Esophagus squamous epithelium (tissue), 5 donors: ENCODE results near the gene GSK3A. TPM values are rescaled to one million over a fixed set of nuclear protein-coding genes. Genes with fewer than 3 reads are reported as not detected.

Experiments used
- DNase-seq: peaks from one replicate; lab custom pipeline; 2025; lab: John Stamatoyannopoulos, UW
- H3K27ac ChIP-seq, 4 donors: fragments of 200-600 bp; sonication (generic); one replicate each; pipeline ENCODE4 v1.5.1; 2016 to 2019; ENCODE audit warnings: mild to moderate bottlenecking in 1 of 4
- H3K27me3 ChIP-seq, 4 donors: fragments of 200-600 bp; sonication (generic); 1 replicate in 3 of 4; 2 replicates in 1 of 4; pipeline versions ENCODE4 v1.5.1 to v1.6.0; 2017 to 2021; ENCODE audit warnings: antibody characterized with exemption in 1 of 4
- H3K36me3 ChIP-seq, 3 donors: fragments of 200-600 bp; sonication (generic); one replicate each; pipeline ENCODE4 v1.5.1; 2016 to 2019
- H3K4me1 ChIP-seq, 3 donors: fragments of 200-600 bp; sonication (generic); one replicate each; pipeline ENCODE4 v1.5.1; 2017 to 2019
- H3K4me3 ChIP-seq, 4 donors: fragments of 200-600 bp; sonication (generic); 1 replicate in 3 of 4; 2 replicates in 1 of 4; pipeline ENCODE4 v1.5.1; 2016 to 2019; ENCODE audit warnings: mild to moderate bottlenecking in 2 of 4, moderate library complexity in 1 of 4
- H3K9me3 ChIP-seq, 3 donors: fragments of 200-600 bp; sonication (generic); one replicate each; pipeline ENCODE4 v1.5.1; 2016 to 2019
- CTCF ChIP-seq, 6 experiments: fragments of 450-650 bp in 4 of 6; fragments of 200-600 bp in 2 of 6; sonication (generic) in 2 of 6; IDR thresholded peaks; one replicate each; pipeline ENCODE4 v1.5.1; 2016 to 2019; ENCODE audit warnings: antibody characterized with exemption in 6 of 6, mild to moderate bottlenecking in 4 of 6, moderate library complexity in 4 of 6
- POLR2A ChIP-seq, 4 donors: fragments of 450-650 bp; IDR thresholded peaks; one replicate each; pipeline ENCODE4 v1.6.1; 2017; ENCODE audit warnings: antibody characterized with exemption in 4 of 4, mild to moderate bottlenecking in 4 of 4, moderate library complexity in 3 of 4
- WGBS, 2 donors: methylation state at CpG; one replicate each; pipeline ENCODE4 v1.1.5; 2018; 5-methylcytosine and 5-hydroxymethylcytosine counted together
- intact Hi-C: fragments of 100-400 bp; cut with DNase I; formaldehyde crosslinking; loops from one replicate; pipeline ENCODE4 v1.15.0; 2022
- total RNA-seq, 4 donors: library from RNA; depleted of rRNA; stranded (reverse); fragments of >200 nt; gene quantifications; one replicate each; pipeline ENCODE4 v1.1.0, GENCODE V29; 2016
- donor health status: DM: yes; HTN: yes; CAD: no.

The GSK3A gene
- total RNA-seq, 4 donors from 2014 or later = 15.9 to 29.6 (median 26.5) TPM

GRCh38 chr19:42283188-42284065, 41.0 kb upstream of the GSK3A start:
- Histone ChIP-seq H3K36me3 (peaks cover 15 to 19% (median 16%) of the 10 kb centered on the region in 3 donors), H3K4me1 (peaks cover 60 to 87% (median 66%) of the 10 kb centered on the region in 3 donors), H3K27ac (peak overlapping the region; percentile 84 to 99 (median 96)), H3K9me3 (no peaks in the 10 kb centered on the region), H3K4me3 (peak overlapping the region; percentile 41 to 87 (median 64)), H3K27me3 (no peaks in the 10 kb centered on the region)
- intact Hi-C loops = no loop called here
- DNase-seq = peak; percentile 87
- WGBS, 2 donors = 1% methylated on average over 23 to 32 of the region's 74 CpGs
- TF ChIP-seq CTCF (IDR thresholded peaks at IDR 0.05) = peak in 1 of 6 experiments; percentile 8
- TF ChIP-seq POLR2A (IDR thresholded peaks at IDR 0.05) = peak in 2 of 4 donors; percentile 39 to 78

- WGBS, 2 donors = 19 to 28% methylated on average over 3 to 4 of the region's 4 CpGs
- Histone ChIP-seq H3K27ac (peak overlapping the region; percentile 84 to 99 (median 96)), H3K4me3 (peak overlapping the region in 2 of 4 donors; percentile 71 to 87), H3K36me3 (peaks cover 10 to 12% (median 10%) of the 10 kb centered on the region in 3 donors), H3K27me3 (no peaks in the 10 kb centered on the region), H3K4me1 (peaks cover 66 to 92% (median 72%) of the 10 kb centered on the region in 3 donors), H3K9me3 (no peaks in the 10 kb centered on the region)
- TF ChIP-seq POLR2A (IDR thresholded peaks at IDR 0.05) (no peak), CTCF (IDR thresholded peaks at IDR 0.05) (no peak)
- intact Hi-C loops = no loop called here
- no peak for DNase-seq
Measured at GRCh38 chr19:42282819-42283187, 40.4 kb upstream of the GSK3A start.

GRCh38 chr19:42281827-42282762, 39.7 kb upstream of the GSK3A start:
- H3K27me3 ChIP-seq = no peaks in the 10 kb centered on the region
- H3K4me1 ChIP-seq = peaks cover 74 to 92% (median 79%) of the 10 kb centered on the region in 3 donors
- TF ChIP-seq CTCF (IDR thresholded peaks at IDR 0.05) (no peak), POLR2A (IDR thresholded peaks at IDR 0.05) (no peak)
- intact Hi-C loops = no loop called here
- DNase-seq = no peak
- H3K4me3 ChIP-seq = peak overlapping the region in 3 of 4 donors; percentile 63 to 96 (median 88)
- H3K27ac ChIP-seq = peak overlapping the region; percentile 84 to 99 (median 96)
- no peaks in the 10 kb centered on the region for H3K9me3 ChIP-seq
- H3K36me3 ChIP-seq = peaks cover 3 to 5% (median 3%) of the 10 kb centered on the region in 3 donors
- 6 to 22% methylated on average over 2 to 6 of the region's 7 CpGs for WGBS, 2 donors

- Histone ChIP-seq H3K9me3 (no peaks in the 10 kb centered on the region), H3K36me3 (peaks cover 0 to 5% (median 0%) of the 10 kb centered on the region in 3 donors), H3K4me1 (peaks cover 77 to 92% (median 82%) of the 10 kb centered on the region in 3 donors), H3K27ac (peak overlapping the region; percentile 84 to 99 (median 96)), H3K27me3 (no peaks in the 10 kb centered on the region), H3K4me3 (peak overlapping the region; percentile 34 to 96 (median 76))
- no peak for TF ChIP-seq POLR2A (IDR thresholded peaks at IDR 0.05)
- peak in 3 of 6 experiments; percentile 10 to 14 (median 12) for TF ChIP-seq CTCF (IDR thresholded peaks at IDR 0.05)
- 0 to 6% methylated on average over 5 to 7 of the region's 25 CpGs for WGBS, 2 donors
- intact Hi-C loops = no loop called here
- DNase-seq = no peak
Measured at GRCh38 chr19:42281146-42281826, 38.9 kb upstream of the GSK3A start.
